Upper lobe of right lung (tissue), 1 donor: ENCODE measurements around the gene TCTN1. TPM values are rescaled to one million over a fixed set of nuclear protein-coding genes. Genes with fewer than 3 reads are reported as not detected.
"Not testable (repeated sequence)": the region's sequence is repeated elsewhere in the genome, so short reads cannot be mapped to it uniquely, and the experiment has no call there.

ENCODE experiments used
- ATAC-seq: fragments of 200-7000 bp; cut with Tn5 transposase; one replicate; pipeline ENCODE4 v1.9.1; 2020; ENCODE audit warnings: mild to moderate bottlenecking, moderate library complexity
- DNase-seq: peaks from one replicate; pipeline ENCODE4 v3.0.0-alpha.2; 2020
- H3K27ac ChIP-seq: fragments of 200-600 bp; one replicate; pipeline ENCODE4 v1.8.0; 2022
- H3K27me3 ChIP-seq: fragments of 200-600 bp; one replicate; pipeline ENCODE4 v1.8.0; 2022; ENCODE audit warnings: mild to moderate bottlenecking
- H3K36me3 ChIP-seq: fragments of 200-600 bp; one replicate; pipeline ENCODE4 v1.8.0; 2022
- H3K4me1 ChIP-seq: fragments of 200-600 bp; one replicate; pipeline ENCODE4 v1.8.0; 2022
- H3K4me3 ChIP-seq: fragments of 200-600 bp; one replicate; pipeline ENCODE4 v1.8.0; 2022; ENCODE audit warnings: mild to moderate bottlenecking
- H3K9me3 ChIP-seq: fragments of 200-600 bp; one replicate; pipeline ENCODE4 v1.8.0; 2022
- CTCF ChIP-seq: fragments of 200-600 bp; IDR thresholded peaks from one replicate; pipeline ENCODE4 v1.8.0; 2022; ENCODE audit warnings: antibody characterized with exemption
- intact Hi-C: fragments of 100-400 bp; cut with DNase I; formaldehyde crosslinking; loops from one replicate; pipeline ENCODE4 v1.11.0; 2022
- total RNA-seq: library from RNA; stranded (reverse); fragmentation: NEBNext Ultra II Directional; extraction: Animal tissue kit (Norgen Biotek cat#: 25700); gene quantifications from one replicate; pipeline ENCODE4 v1.2.1, GENCODE V29; 2021
- donor health status: DM: no; HTN: yes; CAD: no; lungs with severe emphysema.

Gene TCTN1
- total RNA-seq, 1 donor from 2014 or later, result 30.4 TPM

- Histone ChIP-seq H3K4me1 (no peaks in the 10 kb centered on the region), H3K27me3 (no peaks in the 10 kb centered on the region), H3K36me3 (no peaks in the 10 kb centered on the region), H3K27ac (no peak overlapping the region), H3K9me3 (no peaks in the 10 kb centered on the region), H3K4me3 (no peak overlapping the region)
- no peak for ATAC-seq
- DNase-seq, result no peak
- intact Hi-C loops, result no loop called here
- no peak for TF ChIP-seq CTCF
Measured at GRCh38 chr12:110599334-110599733, 14.6 kb upstream of the TCTN1 start.

- TF ChIP-seq CTCF, result peak; percentile 48
- DNase-seq, result no peak
- Histone ChIP-seq H3K4me1 (no peaks in the 10 kb centered on the region), H3K27ac (no peak overlapping the region), H3K36me3 (no peaks in the 10 kb centered on the region), H3K27me3 (no peaks in the 10 kb centered on the region), H3K4me3 (no peak overlapping the region), H3K9me3 (no peaks in the 10 kb centered on the region)
- peak; percentile 73 for ATAC-seq
- intact Hi-C loops, result loop anchor here (5.0 kb wide), 1 partner anchor 88 kb away; no protein-coding TSS in a partner anchor
Measured at GRCh38 chr12:110600254-110600653, 13.7 kb upstream of the TCTN1 start.

GRCh38 chr12:110602085-110602814 is 11.7 kb upstream of the TCTN1 start:
- not testable (repeated sequence) for H3K9me3 ChIP-seq, DNase-seq, H3K4me3 ChIP-seq, H3K36me3 ChIP-seq, H3K4me1 ChIP-seq, H3K27ac ChIP-seq, H3K27me3 ChIP-seq
- TF ChIP-seq CTCF, result peak; percentile 78
- intact Hi-C loops, result loop anchor here (5.0 kb wide), 1 partner anchor 90 kb away; no protein-coding TSS in a partner anchor
- ATAC-seq, result peak; percentile 85

- ATAC-seq (no peak), DNase-seq (no peak)
- intact Hi-C loops, result no loop called here
- no peaks in the 10 kb centered on the region for H3K36me3 ChIP-seq
- H3K9me3 ChIP-seq, result no peaks in the 10 kb centered on the region
- peak overlapping the region; percentile 31 for H3K4me3 ChIP-seq
- peak overlapping the region; percentile 60 for H3K27ac ChIP-seq
- no peak for TF ChIP-seq CTCF
- no peaks in the 10 kb centered on the region for H3K4me1 ChIP-seq
- H3K27me3 ChIP-seq, result no peaks in the 10 kb centered on the region
Measured at GRCh38 chr12:110606253-110606611, 7.7 kb upstream of the TCTN1 start.

- intact Hi-C loops, result no loop called here
- peak overlapping the region; percentile 82 for H3K27ac ChIP-seq
- peak overlapping the region; percentile 78 for H3K4me3 ChIP-seq
- no peaks in the 10 kb centered on the region for H3K27me3 ChIP-seq
- H3K4me1 ChIP-seq, result peaks cover 7% of the 10 kb centered on the region
- H3K36me3 ChIP-seq, result no peaks in the 10 kb centered on the region
- TF ChIP-seq CTCF, result no peak
- no peak for ATAC-seq
- DNase-seq, result no peak
- H3K9me3 ChIP-seq, result no peaks in the 10 kb centered on the region
Measured at GRCh38 chr12:110613071-110613770, 708 bp upstream of the TCTN1 start.
